ENCODE measurements around the gene SASS6. TPM values are rescaled to one million over a fixed set of nuclear protein-coding genes. Genes with fewer than 3 reads are reported as not detected.
A peak's percentile ranks its signal among the peaks of the same experiment; 100 is the strongest.

The SASS6 gene
- total and polyA plus RNA-seq, 9 of the 15 experiments (the other 6 are each of a cell fraction or from before 2014, with no cell fraction given) = 11.6 to 34.1 (median 18.0) TPM

GRCh38 chr1:100061681-100062080 is 71.0 kb downstream of the SASS6 start:
- peak overlapping the region; percentile 20; the same call in 1 of the 3 replicates for H3K27ac ChIP-seq (ENCODE audit: extremely low read depth, low read depth, low read length)
- no peak for DNase-seq (ENCODE audit: extremely low read depth in 1 of 4, low spot score in 3 of 4)
- in situ Hi-C loops (cut with MboI) = no loop called here

More at GRCh38 chr1:100061681-100062080, 71.0 kb downstream of the SASS6 start:
- TF ChIP-seq RERE (CRISPR knock-in tag; IDR thresholded peaks at IDR 0.05; ENCODE audit: borderline replicate concordance) (no peak), ZNF830 (CRISPR knock-in tag; IDR thresholded peaks at IDR 0.05) (no peak), C11orf30 (IDR thresholded peaks at IDR 0.05; ENCODE audit: low read depth) (0 out of 2 replicates have a peak, but pooled peaks have one; percentile 12), ZNF79 (CRISPR knock-in tag; IDR thresholded peaks at IDR 0.05; ENCODE audit: low read depth) (no peak), MIER1 (IDR thresholded peaks at IDR 0.05; ENCODE audit: low read depth) (no peak)
- TF ChIP-seq, protein P1, sequence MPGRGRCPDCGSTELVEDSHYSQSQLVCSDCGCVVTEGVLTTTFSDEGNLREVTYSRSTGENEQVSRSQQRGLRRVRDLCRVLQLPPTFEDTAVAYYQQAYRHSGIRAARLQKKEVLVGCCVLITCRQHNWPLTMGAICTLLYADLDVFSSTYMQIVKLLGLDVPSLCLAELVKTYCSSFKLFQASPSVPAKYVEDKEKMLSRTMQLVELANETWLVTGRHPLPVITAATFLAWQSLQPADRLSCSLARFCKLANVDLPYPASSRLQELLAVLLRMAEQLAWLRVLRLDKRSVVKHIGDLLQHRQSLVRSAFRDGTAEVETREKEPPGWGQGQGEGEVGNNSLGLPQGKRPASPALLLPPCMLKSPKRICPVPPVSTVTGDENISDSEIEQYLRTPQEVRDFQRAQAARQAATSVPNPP (IDR thresholded peaks at IDR 0.05; ENCODE audit: borderline replicate concordance, insufficient read depth, insufficient read length) = no peak
- Histone ChIP-seq H3K27me3 (ENCODE audit: control insufficient read depth in 2 of 2, insufficient read depth in 2 of 2, low read length in 2 of 2) (no peaks in the 10 kb centered on the region), H3K4me2 (ENCODE audit: insufficient read depth, low read length) (no peak overlapping the region), H3K36me3 (ENCODE audit: control insufficient read depth, insufficient read depth, low read length) (peaks cover 80% of the 10 kb centered on the region; the same call in 2 of the 3 replicates), H4K20me1 (replicated peaks; ENCODE audit: control insufficient read depth, insufficient read depth, low read length) (0 out of 2 replicates have a peak, but pooled peaks cover 2% of the 10 kb centered on the region), H3K79me2 (ENCODE audit: control insufficient read depth, insufficient read depth, low read length) (peaks cover 34% of the 10 kb centered on the region), H3K4me1 (replicated peaks in 1 of 2; ENCODE audit: control insufficient read depth in 2 of 2, insufficient read depth in 2 of 2, low read length in 2 of 2) (no peaks in the 10 kb centered on the region; a peak in 1 of 5 replicates), H3K4me3 (no peak overlapping the region), H2AFZ (ENCODE audit: low read depth, low read length) (no peak overlapping the region), H3K9me3 (replicated peaks; ENCODE audit: control insufficient read depth, insufficient read depth, low read depth, low read length) (no peaks in the 10 kb centered on the region), H3K9ac (ENCODE audit: insufficient read depth in 1 of 2, low read depth in 2 of 2, low read length in 2 of 2) (no peak overlapping the region), H3K9me1 (ENCODE audit: control insufficient read depth, insufficient read depth, low read length) (no peaks in the 10 kb centered on the region)
- CTCF ChIA-PET (ENCODE audit: low intra/inter-chr PET ratio) = no interaction called here
- no TSS peak for BruUV-seq (replicated peaks)
- WGBS (ENCODE audit: insufficient coverage, low coverage, missing lambda C conversion rate) = 78% methylated on average over 3 of the region's 3 CpGs
- intact Hi-C loops (cut with micrococcal nuclease) = no loop called here
- POLR2A ChIA-PET = interaction anchor here (1.3 to 1.6 kb wide), 2 partner anchors 10 kb away, joined by 4 to 5 read pairs; no protein-coding TSS in a partner anchor
- no peak for ATAC-seq
- no peak for FAIRE-seq

Measured in K562 (cell line).